ENCODE data around the gene HSD17B10. TPM values are rescaled to one million over a fixed set of nuclear protein-coding genes. Genes with fewer than 3 reads are reported as not detected.

HSD17B10 gene
- total RNA-seq, 1 experiment from 2014 or later: 108 TPM

DNA sequence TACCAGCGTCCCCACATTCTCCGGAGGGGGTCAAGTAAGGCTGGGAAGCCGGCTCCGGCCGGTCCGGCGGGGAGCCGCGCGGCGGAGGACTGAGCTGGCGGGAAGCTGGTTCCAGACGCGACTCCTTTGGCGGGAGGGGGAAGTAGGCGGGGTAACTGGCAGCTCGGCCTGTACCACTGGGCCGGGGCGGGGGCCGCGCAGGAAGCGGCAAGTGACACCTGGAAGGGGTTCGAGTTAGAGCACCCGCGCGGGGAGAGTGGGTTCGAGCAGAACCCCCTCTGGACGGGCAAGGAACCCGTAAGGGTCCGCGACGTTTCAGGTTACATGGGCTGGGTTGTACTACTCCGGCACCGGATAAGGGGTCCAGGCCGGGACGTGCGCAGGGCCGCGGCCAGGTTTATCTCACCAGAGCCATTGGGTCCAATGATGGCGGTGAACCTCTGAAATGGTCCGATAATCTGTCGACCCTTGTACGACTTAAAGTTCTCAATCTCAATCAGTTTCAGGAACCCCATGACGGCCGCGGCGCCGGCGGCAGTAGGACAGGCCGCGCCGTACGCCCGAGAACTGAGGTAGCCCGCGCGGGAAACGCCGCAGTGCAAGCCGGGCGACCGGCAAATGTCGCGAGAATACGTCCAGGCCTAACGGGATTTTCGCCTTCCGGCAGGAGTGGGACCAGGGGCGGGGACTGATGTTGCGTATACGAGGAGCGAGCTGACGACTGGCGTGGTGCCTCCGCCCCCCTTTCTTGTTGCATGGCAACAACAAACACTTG, 11.9 kb downstream of the HSD17B10 start, which contains the start of gene SMC1A:
TSS of gene SMC1A (minus strand) at position 569 of the 775 bp plus-strand sequence. CDS start at position 515, 54 bp downstream.
- peak; percentile 95 for DNase-seq (ENCODE audit: low spot score)
- ATAC-seq: peak; percentile 91
- no peaks in the 10 kb centered on the region for H3K9me3 Mint-ChIP-seq
- H3K36me3 Mint-ChIP-seq: 0 out of 2 replicates have a peak, but pooled peaks cover 4% of the 10 kb centered on the region
- peak within 1 kb of the TSS; percentile 100 for H3K27ac Mint-ChIP-seq
- POLR2A ChIA-PET: interaction anchor here (1.1 to 2.1 kb wide), 6 partner anchors 14 to 197 kb away, joined by 3 to 15 read pairs (median 6); partner anchors contain the start of gene KDM5C
- H3K4me1 Mint-ChIP-seq: peaks cover 14% of the 10 kb centered on the region
- CTCF ChIA-PET: interaction anchor here (0.6 to 2.8 kb wide), 13 partner anchors 14 to 636 kb away, joined by 3 to 21 read pairs (median 6); no protein-coding TSS in a partner anchor
- H3K4me3 Mint-ChIP-seq: peak within 1 kb of the TSS; percentile 96
- no peaks in the 10 kb centered on the region for H3K27me3 Mint-ChIP-seq (ENCODE audit: low read depth)
- TF ChIP-seq, protein P1, sequence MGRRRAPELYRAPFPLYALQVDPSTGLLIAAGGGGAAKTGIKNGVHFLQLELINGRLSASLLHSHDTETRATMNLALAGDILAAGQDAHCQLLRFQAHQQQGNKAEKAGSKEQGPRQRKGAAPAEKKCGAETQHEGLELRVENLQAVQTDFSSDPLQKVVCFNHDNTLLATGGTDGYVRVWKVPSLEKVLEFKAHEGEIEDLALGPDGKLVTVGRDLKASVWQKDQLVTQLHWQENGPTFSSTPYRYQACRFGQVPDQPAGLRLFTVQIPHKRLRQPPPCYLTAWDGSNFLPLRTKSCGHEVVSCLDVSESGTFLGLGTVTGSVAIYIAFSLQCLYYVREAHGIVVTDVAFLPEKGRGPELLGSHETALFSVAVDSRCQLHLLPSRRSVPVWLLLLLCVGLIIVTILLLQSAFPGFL (CRISPR knock-in tag; IDR thresholded peaks at IDR 0.05; ENCODE audit: borderline replicate concordance): no peak
- TF ChIP-seq NR3C1 (CRISPR knock-in tag; conservative IDR thresholded peaks at IDR 0.05; ENCODE audit: low read depth): no peak
- 0 out of 2 replicates have a peak, but pooled peaks have one; percentile 41 for TF ChIP-seq FOXP1 (CRISPR knock-in tag; IDR thresholded peaks at IDR 0.05; ENCODE audit: borderline replicate concordance)
- TF ChIP-seq, protein P2, sequence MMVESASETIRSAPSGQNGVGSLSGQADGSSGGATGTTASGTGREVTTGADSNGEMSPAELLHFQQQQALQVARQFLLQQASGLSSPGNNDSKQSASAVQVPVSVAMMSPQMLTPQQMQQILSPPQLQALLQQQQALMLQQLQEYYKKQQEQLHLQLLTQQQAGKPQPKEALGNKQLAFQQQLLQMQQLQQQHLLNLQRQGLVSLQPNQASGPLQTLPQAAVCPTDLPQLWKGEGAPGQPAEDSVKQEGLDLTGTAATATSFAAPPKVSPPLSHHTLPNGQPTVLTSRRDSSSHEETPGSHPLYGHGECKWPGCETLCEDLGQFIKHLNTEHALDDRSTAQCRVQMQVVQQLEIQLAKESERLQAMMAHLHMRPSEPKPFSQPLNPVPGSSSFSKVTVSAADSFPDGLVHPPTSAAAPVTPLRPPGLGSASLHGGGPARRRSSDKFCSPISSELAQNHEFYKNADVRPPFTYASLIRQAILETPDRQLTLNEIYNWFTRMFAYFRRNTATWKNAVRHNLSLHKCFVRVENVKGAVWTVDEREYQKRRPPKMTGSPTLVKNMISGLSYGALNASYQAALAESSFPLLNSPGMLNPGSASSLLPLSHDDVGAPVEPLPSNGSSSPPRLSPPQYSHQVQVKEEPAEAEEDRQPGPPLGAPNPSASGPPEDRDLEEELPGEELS (CRISPR knock-in tag; IDR thresholded peaks at IDR 0.05): no peak
- TF ChIP-seq, protein P3, sequence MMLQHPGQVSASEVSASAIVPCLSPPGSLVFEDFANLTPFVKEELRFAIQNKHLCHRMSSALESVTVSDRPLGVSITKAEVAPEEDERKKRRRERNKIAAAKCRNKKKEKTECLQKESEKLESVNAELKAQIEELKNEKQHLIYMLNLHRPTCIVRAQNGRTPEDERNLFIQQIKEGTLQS (CRISPR knock-in tag; conservative IDR thresholded peaks at IDR 0.05): no peak
- no peak for TF ChIP-seq ATF1 (CRISPR knock-in tag; IDR thresholded peaks at IDR 0.05)
- no peak for TF ChIP-seq NR2C2 (CRISPR knock-in tag; IDR thresholded peaks at IDR 0.05)
- TF ChIP-seq, protein P4, sequence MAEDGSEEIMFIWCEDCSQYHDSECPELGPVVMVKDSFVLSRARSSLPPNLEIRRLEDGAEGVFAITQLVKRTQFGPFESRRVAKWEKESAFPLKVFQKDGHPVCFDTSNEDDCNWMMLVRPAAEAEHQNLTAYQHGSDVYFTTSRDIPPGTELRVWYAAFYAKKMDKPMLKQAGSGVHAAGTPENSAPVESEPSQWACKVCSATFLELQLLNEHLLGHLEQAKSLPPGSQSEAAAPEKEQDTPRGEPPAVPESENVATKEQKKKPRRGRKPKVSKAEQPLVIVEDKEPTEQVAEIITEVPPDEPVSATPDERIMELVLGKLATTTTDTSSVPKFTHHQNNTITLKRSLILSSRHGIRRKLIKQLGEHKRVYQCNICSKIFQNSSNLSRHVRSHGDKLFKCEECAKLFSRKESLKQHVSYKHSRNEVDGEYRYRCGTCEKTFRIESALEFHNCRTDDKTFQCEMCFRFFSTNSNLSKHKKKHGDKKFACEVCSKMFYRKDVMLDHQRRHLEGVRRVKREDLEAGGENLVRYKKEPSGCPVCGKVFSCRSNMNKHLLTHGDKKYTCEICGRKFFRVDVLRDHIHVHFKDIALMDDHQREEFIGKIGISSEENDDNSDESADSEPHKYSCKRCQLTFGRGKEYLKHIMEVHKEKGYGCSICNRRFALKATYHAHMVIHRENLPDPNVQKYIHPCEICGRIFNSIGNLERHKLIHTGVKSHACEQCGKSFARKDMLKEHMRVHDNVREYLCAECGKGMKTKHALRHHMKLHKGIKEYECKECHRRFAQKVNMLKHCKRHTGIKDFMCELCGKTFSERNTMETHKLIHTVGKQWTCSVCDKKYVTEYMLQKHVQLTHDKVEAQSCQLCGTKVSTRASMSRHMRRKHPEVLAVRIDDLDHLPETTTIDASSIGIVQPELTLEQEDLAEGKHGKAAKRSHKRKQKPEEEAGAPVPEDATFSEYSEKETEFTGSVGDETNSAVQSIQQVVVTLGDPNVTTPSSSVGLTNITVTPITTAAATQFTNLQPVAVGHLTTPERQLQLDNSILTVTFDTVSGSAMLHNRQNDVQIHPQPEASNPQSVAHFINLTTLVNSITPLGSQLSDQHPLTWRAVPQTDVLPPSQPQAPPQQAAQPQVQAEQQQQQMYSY (CRISPR knock-in tag; IDR thresholded peaks at IDR 0.05): no peak
- no peak for TF ChIP-seq ELF4 (CRISPR knock-in tag; IDR thresholded peaks at IDR 0.05; ENCODE audit: low read depth)
- TF ChIP-seq, protein P5, sequence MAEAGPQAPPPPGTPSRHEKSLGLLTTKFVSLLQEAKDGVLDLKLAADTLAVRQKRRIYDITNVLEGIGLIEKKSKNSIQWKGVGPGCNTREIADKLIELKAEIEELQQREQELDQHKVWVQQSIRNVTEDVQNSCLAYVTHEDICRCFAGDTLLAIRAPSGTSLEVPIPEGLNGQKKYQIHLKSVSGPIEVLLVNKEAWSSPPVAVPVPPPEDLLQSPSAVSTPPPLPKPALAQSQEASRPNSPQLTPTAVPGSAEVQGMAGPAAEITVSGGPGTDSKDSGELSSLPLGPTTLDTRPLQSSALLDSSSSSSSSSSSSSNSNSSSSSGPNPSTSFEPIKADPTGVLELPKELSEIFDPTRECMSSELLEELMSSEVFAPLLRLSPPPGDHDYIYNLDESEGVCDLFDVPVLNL (CRISPR knock-in tag; IDR thresholded peaks at IDR 0.05; ENCODE audit: borderline replicate concordance, low read depth): 0 out of 2 replicates have a peak, but pooled peaks have one; percentile 19
- no peak for TF ChIP-seq NFATC4 (CRISPR knock-in tag; IDR thresholded peaks at IDR 0.05)
- no peak for TF ChIP-seq ZNF232 (CRISPR knock-in tag; IDR thresholded peaks at IDR 0.05)
- no peak for TF ChIP-seq RELA (CRISPR knock-in tag; IDR thresholded peaks at IDR 0.05; ENCODE audit: borderline replicate concordance)
- TF ChIP-seq, protein P6, sequence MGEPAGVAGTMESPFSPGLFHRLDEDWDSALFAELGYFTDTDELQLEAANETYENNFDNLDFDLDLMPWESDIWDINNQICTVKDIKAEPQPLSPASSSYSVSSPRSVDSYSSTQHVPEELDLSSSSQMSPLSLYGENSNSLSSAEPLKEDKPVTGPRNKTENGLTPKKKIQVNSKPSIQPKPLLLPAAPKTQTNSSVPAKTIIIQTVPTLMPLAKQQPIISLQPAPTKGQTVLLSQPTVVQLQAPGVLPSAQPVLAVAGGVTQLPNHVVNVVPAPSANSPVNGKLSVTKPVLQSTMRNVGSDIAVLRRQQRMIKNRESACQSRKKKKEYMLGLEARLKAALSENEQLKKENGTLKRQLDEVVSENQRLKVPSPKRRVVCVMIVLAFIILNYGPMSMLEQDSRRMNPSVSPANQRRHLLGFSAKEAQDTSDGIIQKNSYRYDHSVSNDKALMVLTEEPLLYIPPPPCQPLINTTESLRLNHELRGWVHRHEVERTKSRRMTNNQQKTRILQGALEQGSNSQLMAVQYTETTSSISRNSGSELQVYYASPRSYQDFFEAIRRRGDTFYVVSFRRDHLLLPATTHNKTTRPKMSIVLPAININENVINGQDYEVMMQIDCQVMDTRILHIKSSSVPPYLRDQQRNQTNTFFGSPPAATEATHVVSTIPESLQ (CRISPR knock-in tag; IDR thresholded peaks at IDR 0.05): no peak
- no peak for TF ChIP-seq FOXK1 (CRISPR knock-in tag; IDR thresholded peaks at IDR 0.05)
- no peak for TF ChIP-seq ZNF121 (CRISPR knock-in tag; IDR thresholded peaks at IDR 0.05)
- TF ChIP-seq, protein P7, sequence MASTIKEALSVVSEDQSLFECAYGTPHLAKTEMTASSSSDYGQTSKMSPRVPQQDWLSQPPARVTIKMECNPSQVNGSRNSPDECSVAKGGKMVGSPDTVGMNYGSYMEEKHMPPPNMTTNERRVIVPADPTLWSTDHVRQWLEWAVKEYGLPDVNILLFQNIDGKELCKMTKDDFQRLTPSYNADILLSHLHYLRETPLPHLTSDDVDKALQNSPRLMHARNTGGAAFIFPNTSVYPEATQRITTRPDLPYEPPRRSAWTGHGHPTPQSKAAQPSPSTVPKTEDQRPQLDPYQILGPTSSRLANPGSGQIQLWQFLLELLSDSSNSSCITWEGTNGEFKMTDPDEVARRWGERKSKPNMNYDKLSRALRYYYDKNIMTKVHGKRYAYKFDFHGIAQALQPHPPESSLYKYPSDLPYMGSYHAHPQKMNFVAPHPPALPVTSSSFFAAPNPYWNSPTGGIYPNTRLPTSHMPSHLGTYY (CRISPR knock-in tag; IDR thresholded peaks at IDR 0.05): no peak
- TF ChIP-seq GTF2I (CRISPR knock-in tag; conservative IDR thresholded peaks at IDR 0.05): no peak
- no peak for TF ChIP-seq EMX1 (CRISPR knock-in tag; IDR thresholded peaks at IDR 0.05)
- 0 out of 2 replicates have a peak, but pooled peaks have one; percentile 21 for TF ChIP-seq TEAD1 (CRISPR knock-in tag; IDR thresholded peaks at IDR 0.05)
- TF ChIP-seq TCF7 (CRISPR knock-in tag; IDR thresholded peaks at IDR 0.05; ENCODE audit: low read depth): no peak
- TF ChIP-seq, protein P8, sequence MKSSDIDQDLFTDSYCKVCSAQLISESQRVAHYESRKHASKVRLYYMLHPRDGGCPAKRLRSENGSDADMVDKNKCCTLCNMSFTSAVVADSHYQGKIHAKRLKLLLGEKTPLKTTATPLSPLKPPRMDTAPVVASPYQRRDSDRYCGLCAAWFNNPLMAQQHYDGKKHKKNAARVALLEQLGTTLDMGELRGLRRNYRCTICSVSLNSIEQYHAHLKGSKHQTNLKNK (CRISPR knock-in tag; IDR thresholded peaks at IDR 0.05): no peak
